GM12874 (cell line): Measurements from ENCODE around the gene MED6.

Experiments
- TF ChIP-seq, protein P1 (sequence below): IDR thresholded peaks from 2 replicates; pipeline ENCODE4 v1.5.1; 2011; ENCODE audit warnings: low read depth, mild to moderate bottlenecking, control low read depth, low read length, moderate library complexity; ENCODE audit not compliant: insufficient read depth

Gene MED6

DNA sequence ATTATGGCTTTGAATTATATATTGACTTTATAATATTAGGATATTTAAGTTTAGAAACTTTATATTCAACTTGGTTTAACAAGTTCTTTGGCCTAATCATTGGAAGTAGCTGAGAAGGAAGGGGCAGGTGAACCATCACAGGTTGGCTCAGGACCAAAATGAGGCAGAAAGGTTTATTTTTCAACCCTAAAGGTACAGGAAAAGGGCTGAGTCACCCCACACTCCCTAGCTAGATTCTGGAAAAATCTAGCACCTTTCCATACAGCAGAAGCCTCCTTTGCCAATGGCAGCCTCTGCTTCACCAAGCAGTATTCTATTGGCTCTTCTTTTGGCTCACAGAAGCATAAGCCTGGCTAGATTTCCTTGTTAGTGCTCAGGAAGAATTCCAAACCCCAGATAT lies 19.3 kb upstream of the MED6 start:
- TF ChIP-seq, protein P1, sequence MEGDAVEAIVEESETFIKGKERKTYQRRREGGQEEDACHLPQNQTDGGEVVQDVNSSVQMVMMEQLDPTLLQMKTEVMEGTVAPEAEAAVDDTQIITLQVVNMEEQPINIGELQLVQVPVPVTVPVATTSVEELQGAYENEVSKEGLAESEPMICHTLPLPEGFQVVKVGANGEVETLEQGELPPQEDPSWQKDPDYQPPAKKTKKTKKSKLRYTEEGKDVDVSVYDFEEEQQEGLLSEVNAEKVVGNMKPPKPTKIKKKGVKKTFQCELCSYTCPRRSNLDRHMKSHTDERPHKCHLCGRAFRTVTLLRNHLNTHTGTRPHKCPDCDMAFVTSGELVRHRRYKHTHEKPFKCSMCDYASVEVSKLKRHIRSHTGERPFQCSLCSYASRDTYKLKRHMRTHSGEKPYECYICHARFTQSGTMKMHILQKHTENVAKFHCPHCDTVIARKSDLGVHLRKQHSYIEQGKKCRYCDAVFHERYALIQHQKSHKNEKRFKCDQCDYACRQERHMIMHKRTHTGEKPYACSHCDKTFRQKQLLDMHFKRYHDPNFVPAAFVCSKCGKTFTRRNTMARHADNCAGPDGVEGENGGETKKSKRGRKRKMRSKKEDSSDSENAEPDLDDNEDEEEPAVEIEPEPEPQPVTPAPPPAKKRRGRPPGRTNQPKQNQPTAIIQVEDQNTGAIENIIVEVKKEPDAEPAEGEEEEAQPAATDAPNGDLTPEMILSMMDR = no peak

DNA sequence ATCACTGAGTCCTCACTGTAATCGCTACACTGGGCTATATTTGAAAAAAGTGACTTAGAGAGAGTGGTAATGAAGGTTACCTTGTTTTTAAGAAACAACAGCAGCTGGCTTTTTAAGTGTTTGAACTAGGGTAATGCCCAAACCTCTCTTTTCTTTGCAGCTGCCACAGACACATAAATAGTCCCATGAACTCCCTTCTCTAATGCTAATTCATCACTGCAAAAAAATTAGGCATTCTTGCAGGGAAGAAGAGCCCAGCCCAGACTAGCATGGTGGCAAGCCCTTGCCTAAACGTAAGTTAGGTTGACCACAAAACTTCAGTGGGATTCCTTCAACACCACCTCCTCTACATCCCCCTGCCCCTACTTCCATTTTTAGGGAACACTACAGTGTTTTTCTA lies 17.9 kb upstream of the MED6 start:
- TF ChIP-seq, protein P1 = no peak

DNA sequence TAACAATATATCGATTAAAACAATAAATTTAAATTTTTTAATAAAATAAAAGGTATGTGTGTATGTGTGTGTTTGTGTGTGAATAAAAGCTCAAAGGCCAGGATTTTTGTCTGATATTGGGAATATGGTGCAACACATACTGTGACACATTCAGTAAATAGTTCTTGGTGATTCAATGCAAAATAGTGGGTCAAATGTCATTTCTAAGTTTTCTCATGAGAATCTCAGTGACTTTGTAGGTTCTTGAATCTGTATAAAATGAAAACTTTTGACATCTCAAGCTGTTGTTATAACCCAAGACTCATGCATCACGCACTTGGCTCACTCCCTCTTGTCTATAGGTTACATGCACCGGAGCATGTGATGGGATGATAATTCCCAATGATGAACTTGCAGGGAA lies 16.2 kb upstream of the MED6 start:
- TF ChIP-seq, protein P1 = no peak

DNA sequence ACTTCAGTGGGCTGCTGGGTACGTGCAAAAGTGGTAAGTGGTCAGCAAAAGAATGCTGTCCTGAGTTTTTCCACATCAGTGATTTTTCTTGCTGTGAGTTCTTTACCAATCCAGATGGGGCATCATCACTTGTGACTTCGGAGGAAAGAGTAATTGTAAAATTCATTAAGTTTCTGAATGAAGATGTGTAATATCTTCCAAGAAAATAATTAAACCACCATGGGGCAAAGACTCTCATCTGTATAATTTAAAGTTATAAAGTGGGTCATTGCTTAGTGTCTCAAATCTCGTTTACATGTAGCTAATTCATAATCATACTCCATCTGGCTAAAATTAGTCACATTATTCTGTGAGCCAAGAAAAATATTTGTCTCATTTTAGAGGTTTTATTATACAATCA lies 10.8 kb upstream of the MED6 start:
- TF ChIP-seq, protein P1 = no peak

DNA sequence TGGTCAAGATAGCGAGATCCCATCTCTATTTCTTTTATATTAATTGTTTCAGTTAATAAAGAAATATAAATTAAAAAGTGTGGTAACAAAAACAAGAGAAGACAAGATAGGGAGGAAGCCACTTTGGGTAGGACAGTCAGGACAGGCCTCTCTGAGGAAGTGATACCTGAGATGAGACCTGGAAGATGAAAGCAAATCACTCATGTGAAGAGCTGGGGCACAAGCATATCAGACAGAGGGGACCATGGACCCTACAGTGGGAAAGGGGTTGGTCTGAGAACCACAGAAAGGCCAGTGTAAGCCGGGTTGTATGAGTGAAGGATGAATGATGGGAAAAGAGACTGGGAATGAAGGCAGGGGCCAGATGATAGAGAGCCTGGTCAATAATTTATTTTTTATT lies 1.8 kb upstream of the MED6 start:
- TF ChIP-seq, protein P1 = no peak

DNA sequence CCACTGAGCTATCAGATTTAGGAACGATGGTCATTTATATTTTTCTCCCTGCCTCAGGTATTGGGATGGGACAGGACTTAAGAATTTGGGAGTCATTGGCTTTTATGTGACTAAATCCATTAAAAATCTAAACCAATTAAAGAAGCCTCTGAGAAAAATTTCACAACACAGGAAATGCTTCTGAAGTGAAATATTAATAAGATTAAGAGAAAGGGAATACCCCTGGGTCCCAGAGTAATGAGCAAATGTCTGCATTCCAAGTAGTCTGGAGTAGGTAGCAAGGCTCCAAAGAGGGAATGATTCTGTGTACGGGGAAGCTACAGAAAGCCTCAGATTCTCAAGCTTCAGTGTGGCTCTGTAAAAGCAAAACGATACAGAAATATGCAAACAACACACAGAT lies 707 bp upstream of the MED6 start:
- TF ChIP-seq, protein P1 = no peak

DNA sequence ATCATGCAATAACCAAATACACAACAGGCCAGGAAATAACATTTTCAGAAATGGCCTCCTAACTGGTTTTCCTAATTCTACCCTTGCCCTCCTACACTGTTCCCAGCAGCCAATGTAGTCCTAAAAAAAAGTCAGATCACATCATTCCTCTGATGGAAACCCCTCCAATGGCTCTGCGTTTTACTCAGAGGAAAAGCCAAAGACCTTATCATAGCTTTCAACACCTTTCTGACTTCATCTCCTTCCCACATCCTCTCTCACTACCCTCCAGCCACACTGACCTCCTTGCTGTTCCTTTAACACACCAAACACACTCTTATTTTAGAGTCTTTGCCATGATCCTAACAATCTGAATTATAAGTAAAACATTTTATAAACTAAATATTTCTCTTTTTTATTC lies 1.1 kb downstream of the MED6 start:
- TF ChIP-seq, protein P1 = no peak

DNA sequence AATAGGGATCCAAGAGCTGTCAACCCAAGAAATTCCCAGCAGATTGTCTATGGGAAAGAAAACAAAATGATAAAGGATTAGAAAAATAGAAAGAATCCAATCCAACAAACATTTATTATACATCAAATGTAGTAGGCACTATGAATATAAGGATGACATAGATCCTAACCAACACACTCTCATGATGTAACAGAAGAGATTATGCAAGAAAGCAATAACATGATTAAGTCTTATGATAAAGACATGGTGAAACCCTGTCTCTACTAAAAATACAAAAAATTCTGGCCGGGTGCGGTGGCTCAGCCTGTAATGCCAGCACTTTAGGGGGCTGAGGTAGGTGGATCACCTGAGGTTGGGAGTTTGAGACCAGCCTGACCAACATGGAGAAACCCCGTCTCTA lies 2.7 kb downstream of the MED6 start:
- TF ChIP-seq, protein P1 = no peak
